PC-3 (cell line): ENCODE data around the gene SGCD. TPM values are rescaled to one million over a fixed set of nuclear protein-coding genes. Genes with fewer than 3 reads are reported as not detected.

Experiments
- ATAC-seq: fragments of 200-7000 bp; cut with Tn5 transposase; 2 replicates; pipeline ENCODE4 v1.9.1; 2020; ENCODE audit warnings: mild to moderate bottlenecking, moderate library complexity
- BruUV-seq: library from RNA; stranded (reverse); fragments of 400-500 nt; replicated peaks from 2 replicates; lab custom pipeline; 2021; lab: Mats Ljungman, UMichigan
- CTCF ChIA-PET: fragments of 300-600 bp; sonication (Branson Sonifier 250); formaldehyde crosslinking; loops from one replicate; lab custom pipeline; 2022; ENCODE audit warnings: antibody characterized with exemption; lab: Charles Lee
- POLR2A ChIA-PET: fragments of 300-600 bp; sonication (Branson Sonifier 250); formaldehyde crosslinking; loops from one replicate; lab custom pipeline; 2022; ENCODE audit warnings: antibody characterized with exemption; ENCODE audit not compliant: unreplicated experiment; lab: Charles Lee
- DNase-seq: peaks from one replicate; pipeline ENCODE4 v3.0.0-alpha.2; 2015
- H2AFZ ChIP-seq: fragments of 300-600 bp; sonication (generic); 2 replicates; pipeline ENCODE4 v1.6.0; 2016; ENCODE audit warnings: antibody characterized with exemption, low read length
- H3F3A ChIP-seq: fragments of 300-600 bp; sonication (generic); one replicate; pipeline ENCODE4 v1.6.0; 2017; ENCODE audit warnings: antibody characterized with exemption, low read length, control low read depth, mild to moderate bottlenecking; ENCODE audit not compliant: unreplicated experiment
- H3K27ac ChIP-seq: fragments of 300-600 bp; sonication (generic); 2 replicates; pipeline ENCODE4 v1.5.1; 2016; ENCODE audit warnings: mild to moderate bottlenecking, low read length
- H3K27me3 ChIP-seq: fragments of 300-600 bp; sonication (generic); 2 replicates; pipeline ENCODE4 v1.6.1; 2016; ENCODE audit warnings: low read length, mixed read lengths
- H3K36me3 ChIP-seq: fragments of 300-600 bp; sonication (generic); 2 replicates; pipeline ENCODE4 v1.6.1; 2016; ENCODE audit warnings: low read depth, mixed run types, low read length, mixed read lengths
- H3K4me1 ChIP-seq: fragments of 300-600 bp; sonication (generic); 2 replicates; pipeline ENCODE4 v1.5.1; 2016; ENCODE audit warnings: low read length; ENCODE audit not compliant: insufficient read depth
- H3K4me2 ChIP-seq: fragments of 300-600 bp; sonication (generic); 2 replicates; pipeline ENCODE4 v1.6.0; 2016; ENCODE audit warnings: low read length
- H3K4me3 ChIP-seq: fragments of 300-600 bp; sonication (generic); 2 replicates; pipeline ENCODE4 v1.5.1; 2016; ENCODE audit warnings: mild to moderate bottlenecking, low read length, mixed read lengths
- H3K79me2 ChIP-seq: fragments of 300-600 bp; sonication (generic); 2 replicates; pipeline ENCODE4 v1.6.1; 2017; ENCODE audit warnings: low read length, mixed read lengths
- H3K9ac ChIP-seq: fragments of 300-600 bp; sonication (generic); 2 replicates; pipeline ENCODE4 v1.6.0; 2016; ENCODE audit warnings: mild to moderate bottlenecking, low read length
- H3K9me2 ChIP-seq: fragments of 300-600 bp; sonication (generic); replicated peaks from 2 replicates; pipeline ENCODE4 v1.6.1; 2016; ENCODE audit warnings: mixed run types, low read length, mixed read lengths
- H3K9me3 ChIP-seq: fragments of 300-600 bp; sonication (generic); 2 replicates; pipeline ENCODE4 v1.6.1; 2016; ENCODE audit warnings: low read length, mixed read lengths
- H4K20me1 ChIP-seq: fragments of 300-600 bp; sonication (generic); 2 replicates; pipeline ENCODE4 v1.6.1; 2016; ENCODE audit warnings: low read length, mixed read lengths
- CTCF ChIP-seq: fragments of 300-600 bp; sonication (generic); conservative IDR thresholded peaks from 2 replicates; pipeline ENCODE4 v1.5.1; 2017; ENCODE audit warnings: antibody characterized with exemption, low read depth, mild to moderate bottlenecking, low read length
- EZH2 ChIP-seq: fragments of 300-600 bp; sonication (generic); IDR thresholded peaks from one replicate; pipeline ENCODE4 v1.6.1; 2017; ENCODE audit warnings: antibody characterized with exemption, mild to moderate bottlenecking, low read length; ENCODE audit not compliant: unreplicated experiment
- EZH2phosphoT487 ChIP-seq: fragments of 300-600 bp; sonication (generic); IDR thresholded peaks from 2 replicates; pipeline ENCODE4 v1.6.1; 2018; ENCODE audit warnings: mild to moderate bottlenecking, antibody characterized with exemption, low read length, borderline replicate concordance
- intact Hi-C: fragments of 100-400 bp; cut with micrococcal nuclease; formaldehyde crosslinking; loops from 2 replicates; pipeline ENCODE4 v1.9.0; 2023
- total RNA-seq: library from RNA; depleted of rRNA; stranded (reverse); fragments of >200 nt; gene quantifications from 2 replicates; pipeline ENCODE4 v1.2.3, GENCODE V29; 2014

Gene SGCD
- total RNA-seq, 1 experiment from 2014 or later = 0.15 TPM

DNA sequence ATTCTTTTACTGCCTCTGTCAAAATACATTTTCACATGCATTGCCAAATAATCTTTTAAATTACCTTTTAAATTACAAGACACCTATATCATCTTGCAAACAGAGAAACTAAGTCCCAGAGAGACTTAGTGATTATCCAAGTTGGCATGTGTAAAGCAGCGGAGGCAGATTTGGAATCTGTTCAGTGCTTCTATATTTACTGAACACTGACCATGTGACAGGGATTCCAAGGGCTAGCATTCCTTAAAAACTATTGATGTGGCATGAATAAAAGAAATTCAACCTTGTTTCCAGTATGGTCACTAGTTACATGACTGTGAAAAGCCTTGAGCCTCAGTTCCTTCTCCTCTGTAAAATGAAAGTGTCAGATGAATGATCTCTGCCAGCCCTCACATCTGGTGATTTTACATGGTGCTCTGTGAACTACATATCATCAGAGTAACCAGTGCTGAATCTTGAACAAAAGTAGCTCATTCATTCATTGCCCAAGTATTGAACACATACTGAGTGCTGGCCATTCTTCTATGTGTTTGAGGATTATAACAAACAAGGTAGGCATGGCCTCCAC lies 451.3 kb downstream of the SGCD start:
- Histone ChIP-seq H3K4me1 (no peaks in the 10 kb centered on the region), H3K36me3 (no peaks in the 10 kb centered on the region), H3K27me3 (peaks cover 9% of the 10 kb centered on the region; the same call in 1 of the 2 replicates), H4K20me1 (no peaks in the 10 kb centered on the region), H3K4me3 (no peak overlapping the region), H2AFZ (no peak overlapping the region), H3F3A (no peaks in the 10 kb centered on the region), H3K4me2 (no peak overlapping the region), H3K9me2 (no peaks in the 10 kb centered on the region), H3K27ac (no peak overlapping the region), H3K9ac (no peak overlapping the region), H3K9me3 (0 out of 2 replicates have a peak, but pooled peaks cover 6% of the 10 kb centered on the region), H3K79me2 (no peaks in the 10 kb centered on the region)
- no peak for DNase-seq
- no peak for TF ChIP-seq EZH2
- no peak for TF ChIP-seq CTCF
- TF ChIP-seq EZH2phosphoT487 = no peak
- POLR2A ChIA-PET = no interaction called here
- no TSS peak for BruUV-seq
- CTCF ChIA-PET = no interaction called here
- no peak for ATAC-seq
- intact Hi-C loops = no loop called here

- Histone ChIP-seq H3K36me3 (no peaks in the 10 kb centered on the region), H3K27ac (no peak overlapping the region), H3K4me2 (no peak overlapping the region), H4K20me1 (no peaks in the 10 kb centered on the region), H3K9me3 (0 out of 2 replicates have a peak, but pooled peaks cover 6% of the 10 kb centered on the region), H3K27me3 (peaks cover 9% of the 10 kb centered on the region; the same call in 1 of the 2 replicates), H3K79me2 (no peaks in the 10 kb centered on the region), H3F3A (no peaks in the 10 kb centered on the region), H3K4me3 (no peak overlapping the region), H3K9ac (no peak overlapping the region), H3K4me1 (no peaks in the 10 kb centered on the region), H3K9me2 (no peaks in the 10 kb centered on the region), H2AFZ (no peak overlapping the region)
- intact Hi-C loops = no loop called here
- TF ChIP-seq EZH2 (no peak), EZH2phosphoT487 (no peak), CTCF (no peak)
- ATAC-seq = no peak
- no TSS peak for BruUV-seq
- no peak for DNase-seq
- ChIA-PET CTCF (no interaction called here), POLR2A (no interaction called here)
Observed at GRCh38 chr5:156778752-156779151, 451.8 kb downstream of the SGCD start.

DNA sequence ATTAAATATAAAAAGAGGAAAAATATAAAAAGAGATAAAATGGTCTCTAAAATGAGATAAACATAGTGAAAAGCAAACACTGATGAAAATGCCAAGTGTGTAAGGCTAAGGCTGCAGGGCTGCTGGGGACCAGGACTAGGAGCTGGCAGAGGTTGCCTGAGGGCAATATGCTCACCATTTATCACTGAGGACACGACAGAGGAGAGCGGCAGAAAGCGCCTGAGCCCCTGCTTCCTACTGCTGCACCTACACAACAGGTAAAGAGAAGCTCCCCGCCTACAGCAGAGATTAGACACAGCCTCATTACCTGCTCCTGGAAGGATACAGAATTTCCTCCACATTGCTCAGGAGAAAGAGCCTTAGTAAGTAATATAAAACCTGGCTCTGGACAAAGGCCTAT lies 452.5 kb downstream of the SGCD start:
- no peaks in the 10 kb centered on the region for H4K20me1 ChIP-seq
- 0 out of 2 replicates have a peak, but pooled peaks cover 6% of the 10 kb centered on the region for H3K9me3 ChIP-seq
- H3K4me3 ChIP-seq = no peak overlapping the region
- no peak for ATAC-seq
- H3K4me1 ChIP-seq = no peaks in the 10 kb centered on the region
- TF ChIP-seq EZH2phosphoT487 = no peak
- no peak for TF ChIP-seq EZH2
- TF ChIP-seq CTCF = no peak
- intact Hi-C loops = no loop called here
- POLR2A ChIA-PET = no interaction called here
- H3K27me3 ChIP-seq = peaks cover 9% of the 10 kb centered on the region; the same call in 1 of the 2 replicates
- no peak for DNase-seq
- CTCF ChIA-PET = no interaction called here
- BruUV-seq = no TSS peak
- H2AFZ ChIP-seq = no peak overlapping the region
- H3K4me2 ChIP-seq = no peak overlapping the region
- no peaks in the 10 kb centered on the region for H3K79me2 ChIP-seq
- no peaks in the 10 kb centered on the region for H3F3A ChIP-seq
- no peaks in the 10 kb centered on the region for H3K36me3 ChIP-seq
- H3K27ac ChIP-seq = no peak overlapping the region
- H3K9me2 ChIP-seq = no peaks in the 10 kb centered on the region
- H3K9ac ChIP-seq = no peak overlapping the region
